NCI-H510A (cell line): Measurements from ENCODE around the gene ADGRB3.
"Not testable (repeated sequence)": the region's sequence is repeated elsewhere in the genome, so short reads cannot be mapped to it uniquely, and the experiment has no call there.

Experiments
- DNase-seq: peaks from one replicate; lab custom pipeline; 2025; lab: John Stamatoyannopoulos, UW

The ADGRB3 gene

DNA sequence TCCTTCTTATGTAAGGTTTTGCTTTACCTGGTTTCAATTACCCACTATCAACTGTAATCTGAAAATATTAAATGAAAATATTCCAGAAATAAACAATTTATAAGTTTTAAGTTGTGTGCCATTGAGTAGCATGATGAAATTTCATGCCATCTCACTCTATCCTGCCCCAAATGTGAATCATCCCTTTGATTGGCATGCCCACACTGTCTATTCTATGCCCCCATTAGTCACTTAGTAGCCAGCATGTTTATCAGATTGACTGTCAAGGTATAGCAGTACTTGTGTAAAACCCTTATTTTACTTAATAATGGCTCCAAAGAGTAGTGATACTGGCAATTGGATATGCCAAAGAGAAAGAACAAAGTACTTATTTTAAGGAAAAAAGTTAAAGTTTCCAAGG is 403.8 kb downstream of the ADGRB3 start:
- DNase-seq: no peak

DNA sequence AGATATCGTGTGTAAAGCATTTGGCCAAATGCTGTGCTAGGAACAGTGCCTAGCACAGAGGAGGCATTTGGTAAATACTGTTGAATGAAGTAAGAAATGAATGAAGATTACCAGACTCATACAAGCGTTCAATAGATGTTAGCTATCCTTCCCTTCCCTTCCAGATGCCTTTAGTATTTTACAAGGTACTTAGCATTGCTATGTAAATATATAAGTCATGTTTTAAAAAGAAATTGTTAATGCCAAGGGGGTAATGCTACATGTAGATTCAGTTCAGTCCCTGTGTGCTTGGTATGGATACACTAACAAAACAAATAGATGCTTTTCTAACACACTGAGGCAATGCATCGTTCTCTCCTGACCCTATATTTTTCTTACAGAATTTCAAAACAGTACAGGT is 407.2 kb downstream of the ADGRB3 start:
- no peak for DNase-seq

DNA sequence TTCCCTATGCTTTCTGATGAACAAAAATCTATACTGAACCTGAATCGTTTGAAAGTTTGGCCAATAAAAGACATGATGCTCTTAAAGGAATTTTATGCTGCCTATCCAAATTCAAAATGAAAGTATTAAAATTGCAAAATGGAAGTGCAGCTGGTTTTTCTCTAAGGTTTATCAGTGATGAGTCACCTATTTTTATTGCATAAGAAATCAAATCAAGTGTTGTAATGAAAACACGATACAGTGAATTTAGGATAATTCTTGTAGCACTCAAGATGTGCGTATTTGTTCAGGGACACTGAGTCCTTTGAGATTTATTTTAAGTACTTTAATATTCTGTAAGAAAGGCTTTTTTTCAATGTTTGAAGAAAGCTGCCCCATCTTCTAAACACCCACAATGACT is 409.5 kb downstream of the ADGRB3 start:
- DNase-seq: no peak

DNA sequence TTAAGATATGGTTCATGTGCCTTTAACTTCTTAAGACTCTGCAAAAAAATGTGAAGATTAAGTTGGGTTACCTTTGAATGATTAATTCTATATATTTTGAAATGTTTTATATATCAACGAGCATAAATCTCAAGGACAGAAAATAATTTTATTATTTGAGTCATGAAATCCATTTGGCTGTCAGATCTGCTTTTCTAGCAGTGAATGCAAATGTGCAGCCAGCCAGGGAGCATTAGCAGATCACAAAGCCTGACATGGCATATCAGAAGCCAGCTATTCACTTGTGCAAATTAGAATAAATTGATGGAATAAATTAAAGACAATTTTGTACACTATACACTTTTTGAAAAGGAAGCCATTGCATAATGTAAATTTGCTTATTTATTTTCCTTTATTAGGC is 424.3 kb downstream of the ADGRB3 start:
- DNase-seq: no peak

DNA sequence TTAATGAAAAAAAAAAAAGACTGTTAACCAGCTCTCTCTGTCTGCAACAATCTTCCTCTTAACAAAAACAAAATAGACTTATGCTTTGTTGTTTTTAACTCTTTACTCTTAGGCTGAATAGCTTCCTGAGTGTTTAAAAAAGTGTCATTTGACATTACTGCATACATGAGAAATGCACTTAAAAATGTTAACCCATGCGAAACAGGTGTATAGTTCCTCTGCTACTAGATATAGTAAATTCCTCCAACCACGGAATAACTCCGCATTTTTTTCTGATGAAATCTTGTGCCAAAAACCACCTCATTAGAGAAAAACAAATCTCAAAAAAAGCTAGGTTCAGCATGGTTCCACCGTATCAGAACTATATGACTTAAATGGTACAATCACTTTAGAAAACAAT is 426.0 kb downstream of the ADGRB3 start:
- DNase-seq: no peak

DNA sequence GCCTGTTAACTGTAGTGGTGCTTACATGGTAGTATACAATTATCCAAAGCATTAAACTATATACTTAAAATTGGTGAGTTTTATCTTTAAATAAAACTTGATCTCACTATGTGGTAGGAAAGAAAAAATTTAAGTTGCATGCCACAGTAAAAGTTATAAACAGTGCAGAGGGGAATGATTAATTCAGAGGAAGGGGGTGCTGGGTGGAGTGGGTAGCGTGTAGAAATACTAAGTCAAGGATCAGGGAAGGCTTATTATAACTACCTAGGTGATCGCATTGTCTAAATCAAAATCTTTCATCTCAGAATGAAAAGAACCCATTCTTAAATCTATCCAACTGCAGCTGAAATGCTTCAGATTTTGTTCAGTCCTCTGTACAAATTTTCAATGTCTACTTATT is 428.3 kb downstream of the ADGRB3 start:
- DNase-seq: no peak

DNA sequence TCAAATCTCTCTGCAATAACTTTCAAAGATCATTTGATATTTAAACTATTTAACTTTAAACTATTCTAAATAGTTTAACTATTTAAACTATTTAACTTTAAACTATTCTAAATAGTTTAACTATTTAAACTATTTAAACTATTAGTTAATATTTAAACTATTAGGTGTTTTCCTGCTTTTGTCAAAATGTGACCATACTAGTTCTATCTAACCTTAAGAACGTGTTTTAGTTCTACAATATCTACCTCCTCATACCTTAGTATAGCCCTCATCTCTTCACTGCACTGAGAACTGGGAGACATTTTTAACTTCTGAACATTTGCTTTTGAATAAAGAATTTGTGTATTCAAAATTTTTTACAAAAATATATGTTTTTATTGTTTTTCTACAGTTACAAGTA is 429.1 kb downstream of the ADGRB3 start:
- no peak for DNase-seq

DNA sequence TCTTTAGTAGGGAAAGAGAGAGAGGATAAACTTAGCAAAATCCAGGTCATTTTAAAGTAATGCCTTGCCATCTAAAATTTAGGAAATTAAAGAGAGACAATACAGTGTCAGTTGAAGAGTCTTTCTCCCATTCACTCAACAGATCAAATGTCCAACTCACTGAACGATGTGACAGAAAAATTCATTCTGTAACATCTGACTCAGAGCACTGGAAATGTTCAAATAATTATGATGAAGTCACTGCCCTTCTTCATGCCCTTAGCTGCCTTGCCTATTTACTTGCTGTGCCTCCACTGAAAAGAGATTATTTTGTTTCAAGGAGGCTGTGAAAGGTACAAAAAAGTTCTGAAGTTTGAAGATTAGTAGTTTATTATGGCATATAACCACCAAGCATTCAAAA is 434.8 kb downstream of the ADGRB3 start:
- no peak for DNase-seq

DNA sequence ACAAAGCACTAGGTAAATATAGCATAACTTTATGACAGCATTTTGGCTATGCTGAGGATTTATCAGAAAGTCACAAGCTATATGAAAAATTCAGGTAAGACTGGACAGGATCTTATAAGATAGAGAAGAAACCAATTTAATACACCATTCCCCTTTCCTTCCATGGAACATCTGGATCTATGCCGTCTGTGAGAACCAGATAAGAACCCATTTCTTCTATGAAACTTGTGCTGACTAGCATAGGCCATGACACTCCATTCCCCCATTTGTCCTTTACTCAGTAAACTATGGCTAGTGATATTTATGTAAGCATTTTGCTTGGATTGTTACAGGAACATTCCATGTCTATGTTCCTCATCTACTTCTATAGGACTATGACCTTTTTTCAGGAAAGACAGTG is 437.7 kb downstream of the ADGRB3 start:
- no peak for DNase-seq

DNA sequence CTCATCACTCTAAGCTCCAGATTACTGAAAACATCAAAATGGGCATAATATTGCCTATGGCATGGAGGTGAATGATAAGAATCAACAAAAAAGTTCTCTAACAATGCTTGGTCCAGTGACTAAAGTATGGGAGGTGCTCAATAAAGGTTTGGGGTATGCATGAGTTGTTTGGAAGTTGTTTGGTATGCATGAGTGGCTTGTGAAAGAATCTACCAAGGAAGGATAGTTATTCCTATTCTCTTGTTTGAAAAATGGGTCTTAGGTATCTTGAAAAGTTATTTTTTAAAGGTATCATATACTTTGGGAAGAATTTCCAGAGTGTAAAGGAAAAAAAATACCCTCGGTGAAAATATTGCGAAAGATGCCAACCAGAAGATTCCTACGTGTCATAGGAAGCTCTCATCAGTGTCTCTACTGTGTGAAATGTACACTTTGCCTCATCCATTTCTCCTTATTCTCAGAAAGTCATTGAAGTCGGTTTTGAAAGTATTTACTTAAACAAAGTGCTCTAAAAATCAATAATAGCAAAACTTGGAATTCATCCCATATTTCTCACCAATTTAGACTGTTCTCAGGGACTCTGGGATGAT is 449.8 kb downstream of the ADGRB3 start:
- no peak for DNase-seq

DNA sequence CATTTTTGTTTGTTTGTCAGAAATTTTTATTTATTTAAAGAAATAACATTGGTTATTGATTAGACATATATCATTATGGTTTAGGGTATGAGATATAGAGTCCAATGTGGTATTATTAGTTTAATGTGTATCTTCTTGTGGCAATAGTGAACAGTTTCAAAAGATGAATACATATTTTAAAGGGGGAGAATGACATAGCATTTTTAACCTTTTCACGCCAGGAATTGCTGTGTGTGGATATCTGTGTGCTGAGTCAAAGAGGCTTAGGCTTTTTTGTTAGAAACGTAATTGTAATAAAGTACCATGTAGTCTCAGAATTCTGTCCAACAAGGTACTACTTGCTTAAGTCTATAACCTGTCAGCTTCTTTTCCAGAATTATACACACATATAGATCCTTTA is 451.6 kb downstream of the ADGRB3 start:
- DNase-seq: no peak

DNA sequence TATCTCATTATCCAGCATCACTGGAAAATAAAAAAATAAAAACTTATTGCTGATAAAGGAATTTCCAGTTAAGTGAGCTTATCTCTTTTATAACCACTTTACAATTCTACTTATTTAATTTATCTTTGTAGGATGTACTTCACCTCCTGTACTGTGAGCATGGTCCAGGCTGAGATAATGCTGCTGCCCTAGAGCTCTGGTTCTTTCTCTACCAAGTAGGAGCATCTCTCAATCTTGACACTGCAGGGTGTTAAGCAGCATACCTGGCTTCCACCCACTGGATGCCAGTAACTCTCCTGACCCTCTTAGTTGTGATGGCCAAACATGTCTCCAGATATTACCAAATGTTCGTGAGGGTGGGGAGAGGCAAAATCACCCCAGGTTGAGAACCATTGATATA is 454.5 kb downstream of the ADGRB3 start:
- no peak for DNase-seq

DNA sequence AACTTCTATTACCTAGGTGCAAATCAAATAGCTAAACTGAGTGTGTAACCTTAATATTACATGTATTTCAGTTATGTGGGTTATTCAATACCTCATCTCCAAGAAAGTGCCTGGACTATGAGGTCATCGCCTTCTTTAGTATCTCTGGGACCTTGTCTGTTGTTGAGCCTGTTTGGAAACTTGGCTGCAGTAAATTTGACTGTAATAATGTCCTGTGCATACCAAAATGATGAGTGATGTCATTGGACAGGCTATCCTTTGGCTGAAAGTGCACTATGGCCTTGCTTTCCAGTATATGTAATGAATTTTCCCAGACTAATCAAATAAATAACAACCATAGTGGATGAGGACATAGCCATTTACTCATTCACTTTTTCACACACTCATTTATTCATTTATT is 455.1 kb downstream of the ADGRB3 start:
- DNase-seq: no peak

DNA sequence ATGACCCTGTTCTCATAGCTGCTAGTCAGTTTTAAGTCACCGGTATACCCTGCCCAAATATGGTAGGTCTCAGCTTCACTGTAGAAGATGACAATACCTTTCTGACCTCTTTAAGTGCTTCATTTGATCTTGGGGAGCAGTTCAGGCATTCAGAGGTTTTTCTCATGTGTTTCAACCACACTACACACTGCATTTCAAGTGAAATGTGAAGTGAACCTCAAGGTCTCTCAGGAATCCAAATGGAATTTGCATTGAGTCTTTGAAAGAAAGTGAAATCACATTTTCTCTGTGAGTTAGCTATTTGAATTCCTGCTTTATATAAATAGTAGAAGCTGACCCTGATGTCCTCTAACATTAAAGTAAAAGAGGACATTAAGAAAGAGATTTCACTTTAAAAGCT is 461.6 kb downstream of the ADGRB3 start:
- DNase-seq: no peak

DNA sequence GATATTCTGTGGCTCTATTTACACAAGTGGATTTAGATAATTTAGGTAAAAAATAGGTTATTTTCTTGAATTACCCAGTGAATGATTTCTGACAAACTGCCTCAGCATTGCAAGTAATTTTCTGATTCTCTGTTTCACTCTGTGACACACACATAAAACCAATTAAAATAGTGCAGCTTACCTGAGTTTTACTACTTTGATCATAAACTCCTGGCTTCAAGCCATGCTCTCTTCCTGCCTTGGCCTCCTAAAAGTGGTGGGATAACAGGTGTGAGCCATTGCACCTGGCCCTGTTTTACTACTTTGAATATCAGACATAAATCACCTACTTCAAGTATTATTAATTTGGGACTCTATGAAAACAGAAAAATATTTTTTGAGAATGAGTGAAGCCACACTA is 462.9 kb downstream of the ADGRB3 start:
- peak; percentile 3 for DNase-seq

DNA sequence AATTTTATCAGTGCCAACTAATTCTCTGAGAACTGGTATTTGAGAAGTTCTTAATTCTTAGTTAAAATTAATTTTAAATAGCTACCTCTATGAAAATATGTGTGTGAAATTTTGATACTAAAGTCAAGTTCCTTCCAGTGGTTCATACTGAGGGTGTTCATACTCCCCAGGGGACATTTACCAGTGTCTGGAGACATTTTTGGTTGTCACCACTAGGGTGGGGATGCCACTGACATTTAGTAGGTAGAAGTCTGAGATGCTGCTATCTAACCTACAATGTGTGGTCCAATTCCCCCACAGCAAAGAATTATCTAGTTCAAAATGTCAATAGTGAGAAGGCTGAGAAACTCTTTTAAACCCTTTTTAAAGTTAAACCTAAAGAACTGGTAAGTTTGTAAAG is 463.8 kb downstream of the ADGRB3 start:
- no peak for DNase-seq

DNA sequence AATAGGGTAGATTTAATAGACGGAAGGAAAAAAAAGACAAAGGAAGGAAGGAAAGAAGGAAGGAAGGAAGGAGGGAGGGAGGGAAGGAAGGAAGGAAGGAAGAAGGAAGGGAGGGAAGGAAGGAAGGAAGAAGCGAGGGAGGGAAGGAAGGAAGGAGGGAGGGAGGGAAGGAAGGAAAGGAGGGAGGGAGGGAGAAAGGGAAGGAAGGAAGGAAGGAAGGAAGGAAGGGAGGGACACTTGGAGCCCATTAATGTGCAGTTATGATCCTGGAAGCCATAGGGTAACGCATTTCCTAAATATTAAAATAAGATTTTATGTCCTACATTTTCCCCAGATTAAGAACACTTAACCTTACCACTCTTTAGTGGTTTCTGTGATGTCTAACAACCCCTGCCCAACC is 465.7 kb downstream of the ADGRB3 start:
- no peak for DNase-seq

DNA sequence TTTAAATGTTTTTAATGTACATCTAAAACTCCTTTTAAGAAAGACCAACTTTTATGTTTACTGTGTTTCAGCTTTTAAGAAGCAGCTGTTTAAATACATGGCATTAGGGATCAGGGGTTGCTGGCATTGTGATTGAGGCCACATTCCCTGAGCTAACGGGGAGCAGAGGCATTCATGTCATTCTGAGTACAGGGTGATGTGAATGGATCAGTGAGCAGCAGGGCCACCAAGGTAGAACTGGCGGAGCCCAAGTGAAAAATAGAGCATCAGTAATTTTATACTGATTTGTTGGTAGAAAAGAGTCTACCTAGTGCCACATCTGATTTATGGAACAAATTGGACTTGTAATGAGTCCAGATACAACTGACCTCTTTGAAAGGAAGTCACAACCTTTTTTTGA is 467.3 kb downstream of the ADGRB3 start:
- DNase-seq: no peak

DNA sequence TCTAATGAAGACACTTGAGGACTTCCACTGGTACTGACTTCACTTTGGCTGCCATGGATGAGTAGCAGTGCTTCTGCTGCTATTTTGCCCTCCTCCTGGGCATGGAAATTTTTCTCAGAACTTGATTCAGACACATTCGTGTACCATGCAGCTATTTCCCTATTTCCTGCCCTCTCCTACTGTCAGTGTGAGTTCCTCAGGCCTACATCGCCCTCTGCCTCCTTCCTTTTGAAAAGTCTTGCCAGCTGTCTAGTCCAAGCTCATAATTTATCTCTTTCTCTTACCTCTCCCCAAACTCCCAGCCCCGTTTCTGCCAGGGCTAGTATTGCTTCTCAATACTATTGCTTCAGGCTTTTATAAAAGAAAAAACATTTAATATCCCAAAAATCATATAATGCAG is 470.2 kb downstream of the ADGRB3 start:
- DNase-seq: no peak

DNA sequence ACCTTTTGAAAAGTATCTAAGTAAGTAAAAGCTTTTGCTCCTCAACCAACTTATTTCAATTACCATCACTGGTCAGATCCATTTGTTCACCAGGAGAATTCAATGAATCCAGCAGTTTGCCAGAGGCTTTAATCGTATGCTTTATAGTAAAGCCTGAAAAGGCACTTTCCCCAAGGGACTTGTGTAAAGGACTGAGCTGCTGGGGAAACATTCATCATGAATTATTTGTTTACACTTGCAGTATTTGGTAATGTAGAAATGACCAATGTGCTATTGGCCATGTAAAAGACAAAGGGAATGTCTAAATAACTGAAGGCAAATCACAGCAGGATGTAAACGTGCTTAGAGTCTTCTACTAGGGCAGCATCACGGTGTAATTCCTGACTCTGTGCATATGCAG is 471.4 kb downstream of the ADGRB3 start:
- no peak for DNase-seq

DNA sequence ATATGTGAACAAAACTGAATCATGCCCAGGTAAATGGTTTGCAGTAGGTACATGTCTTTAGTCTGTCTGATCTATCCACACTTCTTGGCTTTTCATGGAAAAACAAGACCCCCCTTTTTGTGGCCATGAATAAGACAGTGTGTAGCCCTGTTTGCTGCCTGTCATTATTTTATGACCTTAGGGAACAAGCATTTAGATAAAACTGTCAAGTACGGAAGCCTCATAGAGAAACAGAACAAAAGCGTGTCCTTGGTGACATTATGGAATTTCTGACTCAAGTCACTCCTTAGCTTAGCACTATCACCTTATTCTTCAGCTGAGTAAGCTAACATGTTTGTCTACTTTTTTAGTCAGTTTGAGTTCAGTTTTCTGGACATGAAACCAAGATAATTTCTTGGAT is 476.2 kb downstream of the ADGRB3 start:
- no peak for DNase-seq

DNA sequence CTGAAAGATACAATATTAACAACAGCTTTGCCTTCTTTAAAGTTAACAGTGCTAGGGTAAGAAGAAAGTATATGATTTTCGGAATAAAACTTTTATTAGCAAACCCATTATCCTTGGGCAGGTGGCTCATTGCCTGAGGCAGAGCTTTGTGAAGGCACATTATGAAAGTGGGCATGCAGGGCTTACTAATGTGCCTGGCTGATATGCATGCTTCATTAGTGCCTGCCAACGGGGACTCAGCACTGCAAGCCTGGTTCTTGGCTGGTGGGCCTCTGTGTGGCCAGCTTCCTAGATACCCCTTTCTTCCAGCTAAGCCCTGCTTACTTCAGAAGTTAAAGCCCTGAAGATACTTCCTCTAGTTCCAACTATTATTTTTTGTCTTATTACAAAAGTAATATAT is 481.6 kb downstream of the ADGRB3 start:
- DNase-seq: no peak

DNA sequence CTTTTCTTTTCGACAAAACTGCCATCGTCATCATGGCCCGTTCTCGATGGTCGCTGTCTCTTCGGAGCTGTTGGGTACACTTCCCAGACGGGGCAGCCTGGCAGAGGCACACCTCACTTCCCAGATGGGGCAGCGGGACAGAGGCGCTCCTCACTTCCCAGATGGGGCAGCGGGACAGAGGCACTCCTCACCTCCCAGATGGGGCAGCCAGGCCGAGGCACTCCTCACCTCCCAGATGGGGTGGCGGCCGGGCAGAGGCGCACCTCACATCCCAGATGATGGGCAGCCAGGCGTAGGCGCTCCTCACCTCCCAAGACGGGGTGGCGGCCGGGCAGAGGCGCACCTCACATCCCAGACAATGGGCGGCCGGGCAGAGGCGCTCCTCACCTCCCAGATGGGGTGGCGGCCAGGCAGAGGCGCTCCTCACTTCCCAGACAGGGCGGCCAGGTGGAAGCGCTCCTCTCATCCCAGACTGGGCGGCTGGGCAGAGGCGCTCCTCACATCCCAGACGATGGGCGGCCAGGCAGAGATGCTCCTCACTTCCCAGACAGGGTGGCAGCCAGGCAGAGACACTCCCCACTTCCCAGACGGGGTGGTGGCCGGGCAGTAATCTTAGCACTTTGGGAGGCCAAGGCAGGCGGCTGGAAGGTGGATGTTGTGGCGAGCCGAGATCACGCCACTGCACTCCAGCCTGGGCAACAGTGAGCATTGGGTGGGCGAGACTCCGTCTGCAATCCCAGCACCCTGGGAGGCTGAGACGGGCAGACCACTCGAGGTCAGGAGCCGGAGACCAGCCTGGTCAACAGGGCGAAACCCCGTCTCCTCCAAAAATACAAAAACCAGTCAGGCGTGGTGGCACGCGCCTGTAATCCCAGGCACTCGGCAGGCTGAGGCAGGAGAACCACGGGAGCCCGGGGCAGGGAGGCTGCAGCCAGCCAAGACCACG is 486.7 kb downstream of the ADGRB3 start:
- DNase-seq: not testable (repeated sequence)

DNA sequence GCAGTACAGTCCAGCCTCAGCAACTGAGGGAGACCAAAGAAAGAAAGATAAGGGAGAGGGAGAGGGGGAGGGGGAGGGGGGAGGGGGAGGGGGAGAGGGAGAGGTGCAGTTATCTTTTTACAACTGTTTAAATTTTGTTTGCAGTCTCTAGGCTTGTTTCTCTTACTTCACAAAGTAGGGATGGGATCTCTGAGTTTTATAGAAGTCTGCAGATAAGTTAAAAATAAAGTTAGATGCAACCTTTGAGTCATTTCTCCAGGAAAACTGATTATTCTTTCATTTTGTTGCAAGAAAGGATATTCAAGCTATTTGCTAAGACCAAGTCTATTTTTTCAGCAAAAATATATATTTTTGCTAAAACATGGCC is 487.3 kb downstream of the ADGRB3 start:
- DNase-seq: no peak
